GM18499 (cell line): ENCODE data around the gene CDYL2.
"Not testable (repeated sequence)": the region's sequence is repeated elsewhere in the genome, so short reads cannot be mapped to it uniquely, and the experiment has no call there.

Experiments used
- ATAC-seq: cut with Tn5 transposase; IDR thresholded peaks from one replicate; pipeline ENCODE4 v1.9.1; 2021; ENCODE audit warnings: moderate number of reproducible peaks; ENCODE audit not compliant: insufficient read depth, unreplicated experiment

The CDYL2 gene

GRCh38 chr16:80809366-80809765 lies 5.0 kb upstream of the CDYL2 start:
- ATAC-seq = no peak

DNA sequence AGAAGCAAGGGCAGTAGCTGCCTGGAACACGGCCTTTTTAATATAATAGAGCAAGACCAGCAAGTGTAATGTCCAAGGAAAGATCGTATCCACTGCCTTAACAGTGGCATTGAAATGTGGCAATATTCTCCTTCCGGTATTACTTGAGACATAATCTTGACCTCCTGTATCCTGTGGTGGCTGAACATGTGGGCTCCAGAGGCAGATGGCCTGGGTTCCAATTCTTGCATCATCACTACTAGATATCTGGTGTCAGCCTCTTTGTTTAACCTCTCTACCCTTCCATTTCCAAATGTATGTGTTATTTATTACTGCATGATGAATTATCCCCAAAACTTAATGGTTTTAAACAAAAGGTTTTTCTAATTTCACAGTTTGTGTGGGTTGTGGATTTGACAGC lies 3.5 kb upstream of the CDYL2 start:
- ATAC-seq = no peak

DNA sequence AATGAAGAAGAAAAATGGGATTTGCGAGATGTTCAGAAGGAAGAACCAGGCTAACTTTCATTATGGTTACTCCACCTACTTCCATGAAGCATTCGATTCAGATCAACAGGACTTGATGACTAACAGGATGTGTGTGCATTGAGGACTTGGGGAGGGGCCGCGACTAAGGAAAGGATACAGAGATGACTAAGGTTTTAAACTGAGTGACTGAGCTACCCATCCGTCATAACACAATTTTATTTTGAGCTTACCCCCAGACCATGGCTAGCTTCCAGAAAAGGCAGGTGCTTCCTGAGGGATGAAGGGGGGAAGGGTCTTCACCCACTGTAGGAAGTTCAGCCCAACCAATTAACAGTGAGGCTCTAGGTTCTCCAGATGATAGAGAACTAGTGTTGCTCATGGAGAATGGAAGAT lies 2.5 kb upstream of the CDYL2 start:
- no peak for ATAC-seq

DNA sequence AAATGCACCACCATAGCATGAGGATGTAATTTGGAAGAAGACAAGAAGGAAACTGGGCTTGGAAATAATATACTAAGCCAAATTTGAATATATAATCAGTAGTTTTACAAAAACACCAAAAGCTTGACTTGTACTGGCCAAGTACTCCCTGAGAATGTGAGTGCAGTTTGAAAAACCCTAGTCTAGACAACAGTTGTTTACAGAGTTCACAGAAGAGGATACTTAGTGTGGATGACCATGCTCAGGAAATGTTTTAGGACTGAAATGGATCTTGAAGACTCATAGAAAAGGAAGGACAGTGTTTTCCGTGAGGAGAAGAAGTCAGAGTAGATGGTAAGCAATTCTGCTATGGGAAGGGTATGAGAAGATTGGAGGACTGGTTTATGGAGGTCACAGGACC lies 1.9 kb upstream of the CDYL2 start:
- ATAC-seq = no peak

- ATAC-seq = no peak
These were observed 307 bp downstream of the CDYL2 start for GRCh38 chr16:80804056-80804525.

GRCh38 chr16:80803339-80804055 lies 901 bp downstream of the CDYL2 start:
- no peak for ATAC-seq

DNA sequence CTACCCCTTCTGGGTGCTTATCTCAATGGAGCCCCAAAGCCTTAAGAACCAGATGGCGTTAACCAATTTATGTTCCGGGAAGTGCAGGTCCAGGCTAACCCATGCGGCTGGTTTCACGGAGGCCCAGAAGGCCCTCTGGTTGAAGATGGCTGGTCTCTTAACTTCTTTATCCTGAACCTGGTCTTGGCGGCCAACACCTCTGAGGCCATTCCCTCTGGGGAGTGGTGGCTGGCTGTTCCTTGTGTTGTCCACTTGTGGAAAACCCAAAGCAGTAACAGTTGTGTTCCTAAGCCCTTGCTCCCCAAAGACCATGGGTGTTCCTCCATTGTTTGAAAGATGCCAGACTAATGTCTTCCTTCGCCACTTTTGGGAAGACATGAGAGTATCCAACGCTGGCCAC lies 1.5 kb downstream of the CDYL2 start:
- ATAC-seq = no peak

DNA sequence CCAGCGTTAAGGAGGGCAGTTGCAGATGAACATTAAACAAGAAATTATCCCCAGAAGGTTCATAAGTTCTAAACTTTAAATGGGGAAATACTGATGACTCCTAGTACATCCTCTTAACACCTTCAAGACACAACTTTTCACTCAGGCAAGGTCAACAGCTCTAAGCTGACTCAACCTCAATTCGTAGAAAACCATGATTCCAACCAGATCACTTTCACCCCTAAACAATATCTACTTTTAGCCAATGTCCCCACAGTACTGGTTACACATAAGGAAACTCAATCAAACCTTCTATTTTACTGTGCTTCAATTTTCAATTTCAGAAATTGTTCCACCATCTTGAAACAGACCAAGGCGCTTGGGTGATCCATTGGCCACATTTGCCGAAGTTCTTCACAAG lies 2.3 kb downstream of the CDYL2 start:
- no peak for ATAC-seq

GRCh38 chr16:80794071-80794470 lies 10.3 kb downstream of the CDYL2 start:
- ATAC-seq = no peak

DNA sequence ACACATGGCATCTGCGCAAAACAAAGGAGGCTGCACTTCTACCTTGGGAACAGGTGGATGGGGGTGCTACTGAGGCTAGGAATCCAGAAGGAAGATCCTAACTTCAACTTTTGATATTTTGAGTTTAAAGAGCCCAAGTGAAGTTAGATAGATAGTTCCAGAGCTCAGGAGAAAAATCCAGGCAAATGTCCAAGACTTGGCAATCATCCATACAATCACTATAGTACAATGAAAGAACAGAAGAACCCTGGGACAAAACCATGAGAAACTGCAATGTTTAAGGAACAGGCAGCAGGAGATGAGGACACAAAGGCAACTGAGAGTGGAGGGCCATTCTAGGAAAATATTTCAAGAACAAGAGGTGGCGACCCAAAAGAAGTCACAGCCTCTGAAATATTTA lies 12.4 kb downstream of the CDYL2 start:
- no peak for ATAC-seq

DNA sequence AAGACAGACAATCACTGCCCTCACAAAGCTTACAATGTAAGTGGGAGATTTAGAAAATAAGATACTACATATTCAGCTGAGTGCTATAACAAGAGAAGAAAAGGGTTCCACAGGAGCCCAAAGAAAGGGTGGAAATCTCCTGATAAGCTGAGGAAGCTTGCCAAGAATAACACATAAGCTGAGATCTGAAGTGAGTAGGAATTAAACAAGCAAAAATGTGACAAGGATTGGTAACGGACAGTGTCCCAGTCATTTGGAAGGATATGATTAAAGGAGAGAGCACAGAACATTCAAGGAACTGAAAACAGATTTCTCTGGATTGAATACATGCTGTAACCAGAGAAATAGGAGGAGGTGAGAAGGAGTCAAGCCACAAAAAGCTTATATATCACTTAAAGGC lies 13.0 kb downstream of the CDYL2 start:
- ATAC-seq = no peak

DNA sequence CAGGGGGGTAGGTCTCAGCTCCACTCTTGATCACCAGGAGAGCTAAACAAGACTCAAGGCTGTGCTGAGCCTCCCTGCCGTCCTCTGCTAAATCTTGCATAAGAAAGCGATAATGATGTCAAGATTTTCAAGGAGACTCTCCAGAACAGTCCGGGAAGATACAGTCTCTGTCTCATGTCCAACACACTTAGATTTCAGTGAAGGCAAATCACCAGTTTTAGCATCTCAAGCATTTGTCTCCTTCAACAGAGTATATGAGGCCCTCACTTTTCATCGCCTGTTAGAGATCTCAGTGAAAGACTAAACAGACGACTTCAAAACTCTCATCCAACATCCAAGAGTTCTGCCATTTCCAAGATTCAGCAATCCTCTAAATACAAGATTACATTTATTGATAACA lies 13.6 kb downstream of the CDYL2 start:
- no peak for ATAC-seq

DNA sequence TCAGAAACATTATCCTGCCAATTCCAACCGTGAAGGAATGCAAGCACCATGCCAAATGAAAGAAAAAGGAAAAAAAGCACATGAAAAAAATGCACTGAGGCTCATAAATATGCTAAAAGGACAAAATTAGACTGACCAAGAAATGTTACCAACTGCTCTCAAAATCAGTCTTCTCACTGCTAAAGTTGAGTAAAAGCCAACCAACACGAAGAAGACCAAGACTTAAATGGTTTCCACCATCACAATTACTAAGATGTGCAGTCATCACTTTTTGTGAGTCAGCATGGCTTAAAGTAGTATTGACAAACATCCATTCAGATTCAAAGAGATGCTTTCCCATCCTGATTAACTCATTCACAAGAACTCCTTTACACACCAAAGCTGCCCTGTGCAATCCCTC lies 16.4 kb downstream of the CDYL2 start:
- ATAC-seq = no peak

DNA sequence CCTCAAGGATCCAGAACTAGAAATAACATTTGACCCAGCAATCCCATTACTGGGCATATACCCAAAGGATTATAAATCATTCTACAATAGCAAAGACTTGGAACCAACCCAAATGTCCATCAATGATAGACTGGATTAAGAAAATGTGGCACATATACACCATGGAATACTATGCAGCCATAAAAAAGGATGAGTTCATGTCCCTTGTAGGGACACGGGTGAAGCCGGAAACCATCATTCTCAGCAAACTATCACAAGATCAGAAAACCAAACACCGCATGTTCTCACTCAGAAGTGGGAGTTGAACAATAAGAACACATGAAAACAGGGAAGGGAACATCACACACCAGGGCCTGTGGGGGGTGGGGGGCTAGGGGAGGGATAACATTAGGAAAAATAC lies 17.8 kb downstream of the CDYL2 start:
- not testable (repeated sequence) for ATAC-seq

GRCh38 chr16:80784951-80785350 lies 19.4 kb downstream of the CDYL2 start:
- no peak for ATAC-seq

- no peak for ATAC-seq
These were observed 25.7 kb downstream of the CDYL2 start for GRCh38 chr16:80778703-80779102.

- no peak for ATAC-seq
These were observed 27.5 kb downstream of the CDYL2 start for GRCh38 chr16:80776856-80777255.

DNA sequence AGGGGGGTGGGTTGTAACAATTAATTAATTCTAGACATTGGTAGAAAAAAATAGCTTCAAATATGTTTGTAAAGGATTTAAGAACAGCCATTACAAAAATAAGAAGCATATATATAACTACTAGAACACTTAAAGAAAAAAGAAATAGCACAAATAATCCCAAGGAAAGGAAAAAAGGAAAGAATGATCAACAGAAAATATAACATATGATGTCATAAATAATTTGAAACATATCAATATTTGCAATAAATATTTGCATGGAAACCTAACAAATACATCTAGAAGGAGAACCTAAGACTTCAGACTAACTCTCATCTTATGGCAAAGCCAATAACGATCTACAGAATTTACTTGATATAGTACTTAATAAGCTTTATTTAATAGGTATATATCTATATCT lies 28.9 kb downstream of the CDYL2 start:
- no peak for ATAC-seq

- ATAC-seq = no peak
These were observed 37.6 kb downstream of the CDYL2 start for GRCh38 chr16:80766798-80767197.

DNA sequence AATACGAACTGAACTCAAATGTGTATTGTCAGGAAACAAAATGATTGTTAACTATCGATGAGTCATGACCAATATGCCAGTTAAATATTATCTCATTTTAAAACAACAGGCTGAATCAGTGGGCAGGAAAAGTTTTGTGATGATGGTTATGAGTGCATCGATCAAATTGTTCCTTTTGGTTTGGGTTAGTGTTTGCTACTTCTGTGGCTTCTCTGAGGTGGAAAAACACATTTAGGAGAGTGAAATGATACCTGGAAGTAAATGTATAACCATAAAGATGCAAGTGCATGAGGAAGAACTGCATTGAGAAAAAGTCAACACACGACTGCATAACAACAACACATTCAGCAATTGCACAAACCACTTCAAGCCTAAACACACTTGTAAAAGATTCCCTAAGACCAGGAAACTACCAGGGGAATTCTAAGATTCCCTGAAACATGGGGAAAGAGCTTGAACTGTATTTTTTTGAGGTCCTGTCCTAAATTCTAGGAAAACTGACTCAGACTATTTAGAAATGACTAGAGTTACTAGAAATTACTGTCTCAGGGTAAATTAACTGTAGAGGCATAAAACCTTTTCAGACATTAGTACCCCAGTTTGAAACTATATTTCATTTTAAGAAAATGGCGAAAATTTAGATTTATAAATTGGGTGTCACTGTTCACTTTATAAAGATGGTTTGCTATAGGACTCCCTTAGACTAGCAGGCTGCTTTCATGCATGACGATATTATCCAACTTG lies 44.8 kb downstream of the CDYL2 start:
- ATAC-seq = no peak

- no peak for ATAC-seq
These were observed 49.9 kb downstream of the CDYL2 start for GRCh38 chr16:80754476-80754875.

GRCh38 chr16:80752541-80752940 lies 51.9 kb downstream of the CDYL2 start:
- no peak for ATAC-seq
